Muscle of leg (tissue), 11 donors: ENCODE measurements around the gene ADAM12. TPM values are rescaled to one million over a fixed set of nuclear protein-coding genes. Genes with fewer than 3 reads are reported as not detected.
A peak's percentile ranks its signal among the peaks of the same experiment; 100 is the strongest.

ENCODE experiments used
- DNase-seq: peaks from one replicate; pipeline ENCODE4 v3.0.0; 2013
- H3K27ac ChIP-seq: one replicate; pipeline ENCODE4 v1.5.1; 2013; ENCODE audit warnings: mild to moderate bottlenecking, low read length, control low read depth
- H3K27me3 ChIP-seq: one replicate; pipeline ENCODE4 v1.6.1; 2013; ENCODE audit warnings: low read length; ENCODE audit not compliant: control insufficient read depth, insufficient read depth
- H3K36me3 ChIP-seq: one replicate; pipeline ENCODE4 v1.6.1; 2013; ENCODE audit warnings: low read length; ENCODE audit not compliant: control insufficient read depth, insufficient read depth
- H3K4me1 ChIP-seq: one replicate; pipeline ENCODE4 v1.6.1; 2013; ENCODE audit warnings: low read length; ENCODE audit not compliant: control insufficient read depth, insufficient read depth
- H3K4me3 ChIP-seq: one replicate; pipeline ENCODE4 v1.5.1; 2013; ENCODE audit warnings: low read length, control low read depth
- H3K9me3 ChIP-seq: replicated peaks from 2 replicates; pipeline ENCODE4 v1.6.1; 2013; ENCODE audit warnings: low read depth, low read length; ENCODE audit not compliant: control insufficient read depth
- WGBS: methylation state at CpG from one replicate; pipeline ENCODE4 v1.1.5; 2013; ENCODE audit warnings: missing lambda C conversion rate; ENCODE audit not compliant: insufficient coverage; 5-methylcytosine and 5-hydroxymethylcytosine counted together
- polyA plus RNA-seq, 8 donors: library from polyadenylated mRNA; unstranded; fragments of 120-200 nt; gene quantifications; one replicate each; pipeline versions ENCODE4 v1.2.1 to v1.2.3, GENCODE V29; 2013; ENCODE audit warnings: inconsistent platforms in 1 of 8, low replicate concordance in 1 of 8; ENCODE audit not compliant: insufficient read length in 8 of 8, insufficient read depth in 1 of 8
- total RNA-seq: library from RNA; stranded (reverse); fragments of 120-200 nt; gene quantifications from one replicate; pipeline ENCODE4 v1.2.4, GENCODE V29; 2013

The ADAM12 gene
- total and polyA plus RNA-seq, 9 donors = 11.7 to 39.6 (median 21.0) TPM

- no peaks in the 10 kb centered on the region for H3K27me3 ChIP-seq
- no peak overlapping the region for H3K4me3 ChIP-seq
- no peaks in the 10 kb centered on the region for H3K9me3 ChIP-seq
- peaks cover 24% of the 10 kb centered on the region for H3K4me1 ChIP-seq
- H3K27ac ChIP-seq = no peak overlapping the region
- H3K36me3 ChIP-seq = no peaks in the 10 kb centered on the region
- no peak for DNase-seq
- WGBS = 82% methylated on average over 6 of the region's 6 CpGs
Measured at GRCh38 chr10:126156503-126156902, 231.8 kb downstream of the ADAM12 start.

- DNase-seq = no peak
- Histone ChIP-seq H3K4me3 (no peak overlapping the region), H3K27ac (no peak overlapping the region), H3K36me3 (no peaks in the 10 kb centered on the region), H3K4me1 (peaks cover 24% of the 10 kb centered on the region), H3K9me3 (peaks cover under 1% of the 10 kb centered on the region), H3K27me3 (no peaks in the 10 kb centered on the region)
- WGBS = 43% methylated on average over 3 of the region's 7 CpGs
Measured at GRCh38 chr10:126156012-126156411, 232.3 kb downstream of the ADAM12 start.

- Histone ChIP-seq H3K4me1 (peaks cover 24% of the 10 kb centered on the region), H3K9me3 (peaks cover 3% of the 10 kb centered on the region), H3K27ac (no peak overlapping the region), H3K27me3 (no peaks in the 10 kb centered on the region), H3K36me3 (no peaks in the 10 kb centered on the region), H3K4me3 (no peak overlapping the region)
- DNase-seq = no peak
- WGBS = 100% methylated on average over 1 of the region's 3 CpGs
Measured at GRCh38 chr10:126155528-126155927, 232.7 kb downstream of the ADAM12 start.

- peak overlapping the region; percentile 67 for H3K27ac ChIP-seq
- no CpG with 5 or more reads among the region's 2 CpGs for WGBS
- no peak overlapping the region for H3K4me3 ChIP-seq
- H3K36me3 ChIP-seq = no peaks in the 10 kb centered on the region
- peak; percentile 64 for DNase-seq
- peaks cover 6% of the 10 kb centered on the region for H3K9me3 ChIP-seq
- peaks cover 25% of the 10 kb centered on the region for H3K4me1 ChIP-seq
- H3K27me3 ChIP-seq = no peaks in the 10 kb centered on the region
Measured at GRCh38 chr10:126153711-126154628, 234.3 kb downstream of the ADAM12 start.

- H3K4me3 ChIP-seq = no peak overlapping the region
- DNase-seq = peak; percentile 85
- H3K27ac ChIP-seq = peak overlapping the region; percentile 67
- H3K27me3 ChIP-seq = no peaks in the 10 kb centered on the region
- H3K4me1 ChIP-seq = peaks cover 13% of the 10 kb centered on the region
- H3K9me3 ChIP-seq = peaks cover 6% of the 10 kb centered on the region
- H3K36me3 ChIP-seq = no peaks in the 10 kb centered on the region
- no CpG with 5 or more reads among the region's 7 CpGs for WGBS
Measured at GRCh38 chr10:126147866-126148587, 240.2 kb downstream of the ADAM12 start.

- Histone ChIP-seq H3K27ac (no peak overlapping the region), H3K4me3 (no peak overlapping the region), H3K36me3 (no peaks in the 10 kb centered on the region), H3K9me3 (peaks cover 6% of the 10 kb centered on the region), H3K27me3 (no peaks in the 10 kb centered on the region), H3K4me1 (peaks cover 13% of the 10 kb centered on the region)
- 93% methylated on average over 2 of the region's 6 CpGs for WGBS
- DNase-seq = no peak
Measured at GRCh38 chr10:126146771-126147170, 241.5 kb downstream of the ADAM12 start.

GRCh38 chr10:126143117-126143516 lies 245.2 kb downstream of the ADAM12 start:
- Histone ChIP-seq H3K27me3 (no peaks in the 10 kb centered on the region), H3K4me3 (no peak overlapping the region), H3K27ac (no peak overlapping the region), H3K4me1 (peaks cover 6% of the 10 kb centered on the region), H3K36me3 (no peaks in the 10 kb centered on the region), H3K9me3 (no peaks in the 10 kb centered on the region)
- no peak for DNase-seq
- WGBS = 100% methylated on average over 2 of the region's 2 CpGs

GRCh38 chr10:126140746-126141273 lies 247.5 kb downstream of the ADAM12 start:
- Histone ChIP-seq H3K27ac (no peak overlapping the region), H3K36me3 (no peaks in the 10 kb centered on the region), H3K9me3 (no peaks in the 10 kb centered on the region), H3K27me3 (no peaks in the 10 kb centered on the region), H3K4me1 (no peaks in the 10 kb centered on the region), H3K4me3 (no peak overlapping the region)
- 96% methylated on average over 2 of the region's 4 CpGs for WGBS
- no peak for DNase-seq

GRCh38 chr10:126137562-126138221 lies 250.6 kb downstream of the ADAM12 start:
- H3K9me3 ChIP-seq = no peaks in the 10 kb centered on the region
- H3K4me3 ChIP-seq = no peak overlapping the region
- 100% methylated on average over 1 of the region's 4 CpGs for WGBS
- H3K36me3 ChIP-seq = peaks cover 14% of the 10 kb centered on the region
- H3K27ac ChIP-seq = no peak overlapping the region
- H3K27me3 ChIP-seq = no peaks in the 10 kb centered on the region
- no peak for DNase-seq
- no peaks in the 10 kb centered on the region for H3K4me1 ChIP-seq
